NCI-H1105 treated with DMSO at 0.1 percent for 48 hours (cell line): Measurements from ENCODE around the gene SLC4A8.
"Not testable (repeated sequence)": the region's sequence is repeated elsewhere in the genome, so short reads cannot be mapped to it uniquely, and the experiment has no call there.

Experiments
- DNase-seq: peaks from one replicate; lab custom pipeline; 2025; lab: John Stamatoyannopoulos, UW

The SLC4A8 gene

GRCh38 chr12:51480978-51481377 lies 56.3 kb downstream of the SLC4A8 start:
- no peak for DNase-seq

GRCh38 chr12:51482929-51483697 lies 58.5 kb downstream of the SLC4A8 start:
- DNase-seq: no peak

GRCh38 chr12:51484119-51484518 lies 59.5 kb downstream of the SLC4A8 start:
- DNase-seq: no peak

- DNase-seq: no peak
Measured at GRCh38 chr12:51488281-51488680, 63.6 kb downstream of the SLC4A8 start.

DNA sequence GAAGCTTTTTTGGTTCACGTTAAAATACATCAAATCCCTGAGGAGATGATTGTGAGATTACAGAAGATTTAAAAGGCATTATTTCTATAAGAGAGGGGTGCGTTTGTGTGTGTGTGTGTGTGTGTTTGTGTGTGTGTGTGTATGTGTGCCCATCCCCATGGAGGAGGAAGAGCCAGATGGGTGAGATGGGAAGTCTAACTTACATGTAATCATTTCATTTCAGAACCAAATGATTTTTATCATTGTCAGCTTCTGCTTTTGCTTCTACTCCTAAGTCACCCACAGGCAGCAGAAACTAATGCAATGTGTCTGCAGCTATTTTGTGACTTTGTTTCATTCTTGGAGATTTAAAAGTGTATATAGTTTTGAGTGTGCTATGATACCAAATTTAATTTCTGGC lies 68.7 kb downstream of the SLC4A8 start:
- DNase-seq: no peak

DNA sequence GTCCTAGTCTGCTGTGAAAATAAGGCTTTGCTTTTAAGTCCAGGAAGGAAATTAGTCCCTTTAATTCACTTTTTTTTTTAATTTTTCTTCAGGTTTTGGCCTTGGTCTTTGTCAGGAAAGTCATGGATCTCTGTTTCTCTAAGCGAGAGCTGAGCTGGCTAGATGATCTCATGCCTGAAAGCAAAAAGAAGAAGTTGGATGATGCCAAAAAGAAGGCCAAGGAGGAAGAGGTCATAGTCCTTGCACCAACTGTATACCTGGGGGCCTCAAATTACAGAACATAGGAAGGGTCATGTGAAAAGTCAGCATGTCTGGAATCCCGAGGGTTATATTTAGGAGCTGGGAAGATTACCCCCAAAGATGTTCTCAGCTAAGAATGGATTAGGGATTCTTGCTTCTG lies 72.3 kb downstream of the SLC4A8 start:
- no peak for DNase-seq

GRCh38 chr12:51504851-51505250 lies 80.2 kb downstream of the SLC4A8 start:
- no peak for DNase-seq

DNA sequence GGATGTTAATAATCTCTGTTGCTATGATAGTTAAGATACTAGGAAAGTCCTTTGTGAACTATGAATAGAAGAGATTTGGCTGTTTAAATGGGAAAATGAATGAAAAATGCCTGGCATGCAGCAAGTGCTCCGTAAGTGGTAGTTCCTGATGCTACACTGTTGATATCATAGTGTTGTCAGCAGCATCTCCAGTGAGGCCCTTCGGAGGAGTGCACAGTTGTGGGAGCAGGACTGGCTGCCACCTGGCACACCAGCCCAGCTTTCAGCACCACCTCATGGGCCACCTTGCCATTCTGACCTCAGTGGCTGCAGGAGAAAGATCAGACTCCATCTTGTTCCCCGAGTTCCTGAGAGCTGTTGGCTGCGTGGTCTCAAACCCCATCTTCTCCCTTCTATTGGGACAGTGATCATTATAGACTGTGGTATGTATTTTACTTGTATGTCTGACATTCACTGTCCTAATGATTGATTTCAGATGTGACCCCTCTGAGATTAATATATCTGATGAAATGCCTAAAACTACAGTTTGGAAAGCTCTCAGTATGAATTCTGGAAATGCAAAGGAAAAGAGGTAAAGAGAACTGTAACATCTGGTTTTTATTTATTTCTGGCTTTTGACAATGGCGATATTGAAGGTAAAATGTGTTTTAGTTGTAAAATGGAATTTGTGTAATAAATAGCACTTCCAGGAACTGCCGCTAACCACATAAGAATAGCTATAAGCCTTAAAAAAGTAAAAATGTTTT lies 80.9 kb downstream of the SLC4A8 start:
- DNase-seq: no peak

GRCh38 chr12:51507178-51507577 lies 82.5 kb downstream of the SLC4A8 start:
- DNase-seq: no peak

DNA sequence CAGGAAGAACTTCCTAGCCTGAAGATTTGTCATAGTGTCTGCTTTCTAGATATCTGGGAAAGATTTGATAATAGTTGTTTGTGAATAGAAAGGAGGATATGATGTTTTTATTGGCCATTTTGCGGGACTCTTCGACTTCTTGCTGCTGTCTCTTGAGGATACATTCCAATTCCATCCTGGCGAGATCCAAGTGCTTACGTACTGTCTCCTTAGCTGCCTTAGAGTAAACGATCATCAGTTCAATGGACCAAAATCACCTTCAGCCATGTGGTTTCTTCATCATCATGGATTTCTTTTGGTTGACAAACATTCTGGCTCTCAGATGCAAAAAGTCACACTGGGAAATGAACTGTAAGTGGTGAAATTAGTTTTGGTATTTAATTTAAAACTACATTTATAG lies 83.7 kb downstream of the SLC4A8 start:
- no peak for DNase-seq

- DNase-seq: no peak
Measured at GRCh38 chr12:51511546-51512260, 87.1 kb downstream of the SLC4A8 start.

GRCh38 chr12:51512438-51512837 lies 87.8 kb downstream of the SLC4A8 start:
- no peak for DNase-seq

- DNase-seq: not testable (repeated sequence)
Measured at GRCh38 chr12:51515037-51515436, 90.4 kb downstream of the SLC4A8 start.

GRCh38 chr12:51517316-51517715 lies 92.7 kb downstream of the SLC4A8 start:
- no peak for DNase-seq

DNA sequence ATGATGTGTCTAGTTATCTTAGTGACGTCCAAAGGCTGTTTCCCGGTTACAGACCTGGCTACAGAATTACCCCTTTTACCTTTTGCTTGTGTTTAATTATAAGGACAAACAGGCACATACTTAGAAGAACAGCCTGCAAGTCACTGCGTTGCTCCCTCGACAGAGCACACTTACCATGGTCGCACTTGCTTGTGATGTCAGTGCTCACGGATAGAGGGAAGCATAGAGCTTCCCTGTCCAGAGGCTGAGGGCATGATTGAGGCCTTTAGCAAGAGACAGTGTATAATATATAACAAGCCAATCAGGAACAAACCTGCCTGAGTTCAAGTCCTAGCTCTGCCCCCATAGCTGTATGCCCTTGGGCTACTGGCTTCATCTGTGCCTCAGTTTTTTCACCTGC lies 93.2 kb downstream of the SLC4A8 start:
- no peak for DNase-seq

DNA sequence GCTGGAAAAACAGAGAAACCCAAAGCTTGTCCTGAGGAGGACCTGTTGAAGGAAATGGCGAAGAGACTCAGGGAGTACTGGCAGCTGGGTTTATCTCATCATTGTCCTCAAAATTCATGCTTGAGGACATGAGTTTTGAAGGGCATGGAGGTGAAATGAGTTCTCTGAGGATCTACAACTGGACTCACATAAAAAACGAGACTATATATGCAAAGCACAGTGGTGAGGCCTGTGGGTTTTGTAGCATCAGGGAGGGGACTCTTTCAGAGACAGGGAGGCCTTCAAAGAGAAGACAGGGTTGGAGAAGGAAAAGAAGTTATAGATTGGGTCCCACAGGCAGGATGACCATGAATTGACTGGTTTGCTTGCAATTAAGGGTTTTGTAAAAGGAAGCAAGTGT lies 95.1 kb downstream of the SLC4A8 start:
- DNase-seq: no peak

- DNase-seq: no peak
Measured at GRCh38 chr12:51520576-51521325, 96.1 kb downstream of the SLC4A8 start.

DNA sequence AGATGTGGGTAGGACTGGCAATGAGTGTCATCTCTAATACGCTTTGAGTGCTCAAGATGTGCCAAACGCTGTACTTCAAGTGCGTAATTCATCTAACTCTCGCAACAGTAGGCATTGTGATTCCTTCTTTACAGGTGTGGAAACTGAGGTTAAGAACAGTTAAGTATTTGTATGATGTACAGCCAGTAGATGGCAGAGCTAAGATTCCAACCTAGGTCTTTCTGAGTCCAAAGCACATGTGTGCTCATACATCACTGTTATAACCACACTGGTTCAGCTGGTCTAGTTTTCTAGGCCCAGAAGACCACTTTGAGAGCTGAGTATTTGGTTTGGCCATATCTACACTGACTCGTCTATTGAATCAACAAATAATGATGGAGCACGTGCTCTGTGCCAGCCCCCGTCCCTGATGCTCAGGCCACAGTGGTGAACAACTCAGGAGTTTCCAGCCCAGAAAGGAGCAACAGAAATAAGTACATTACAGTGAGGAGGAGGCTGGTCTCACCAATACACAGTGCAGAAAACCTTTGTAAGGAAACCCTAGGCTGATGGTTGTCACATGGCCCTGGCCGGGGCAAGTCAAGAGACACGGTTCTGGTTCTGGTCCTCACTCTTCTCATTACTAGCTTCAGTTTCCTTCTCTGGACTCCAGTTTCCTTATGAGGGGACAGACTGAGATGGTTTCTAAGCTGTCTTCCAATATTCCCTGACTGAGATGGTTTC lies 97.1 kb downstream of the SLC4A8 start:
- no peak for DNase-seq

GRCh38 chr12:51522696-51523095 lies 98.1 kb downstream of the SLC4A8 start:
- no peak for DNase-seq

DNA sequence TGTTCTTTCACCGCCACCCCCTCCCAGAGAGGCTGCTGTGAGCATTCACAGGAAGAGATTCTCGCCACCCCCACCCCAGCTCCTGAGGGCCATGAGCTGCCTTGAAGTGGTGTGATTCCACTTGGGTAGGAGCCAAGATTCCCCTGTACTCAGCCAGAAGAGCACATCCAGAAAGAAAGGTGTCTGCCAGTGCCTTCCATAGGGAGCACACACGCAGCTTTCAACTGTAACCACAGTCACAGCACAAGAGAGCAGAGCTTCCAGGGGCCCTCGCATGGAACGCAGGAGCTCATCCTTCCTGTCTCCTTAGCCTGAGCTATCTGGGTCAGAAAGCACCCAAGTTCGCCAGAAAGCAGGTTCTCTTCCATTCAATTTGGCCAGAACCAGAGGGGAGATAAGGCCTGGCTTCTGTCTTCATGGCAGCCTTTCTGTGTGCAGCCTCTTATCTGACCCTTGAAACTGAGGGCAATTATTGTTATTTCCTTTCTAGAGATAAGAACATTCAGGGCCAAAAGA lies 99.8 kb downstream of the SLC4A8 start:
- no peak for DNase-seq

GRCh38 chr12:51525518-51525917 lies 100.9 kb downstream of the SLC4A8 start:
- DNase-seq: no peak
